Activated naive CD8-positive, alpha-beta T cell treated with anti-CD3 and anti-CD28 coated beads, Interleukin-2, amount 50 U/mL, for 24 hours (primary cell): ENCODE data around the gene HAND2.

Source experiments
- ATAC-seq: fragments of 150-1000 bp; cut with Tn5 transposase; one replicate; pipeline ENCODE4 v1.10.0; 2021
- DNase-seq: peaks from one replicate; pipeline ENCODE4 v3.0.0; 2021
- H3K27ac Mint-ChIP-seq: one replicate; pipeline ENCODE4 v1.8.0; 2021; ENCODE audit warnings: mild to moderate bottlenecking, mixed read lengths
- H3K27me3 Mint-ChIP-seq: one replicate; pipeline ENCODE4 v1.8.0; 2021; ENCODE audit warnings: mixed read lengths
- H3K36me3 Mint-ChIP-seq: one replicate; pipeline ENCODE4 v1.8.0; 2021; ENCODE audit warnings: low read depth, mixed read lengths
- H3K4me1 Mint-ChIP-seq: one replicate; pipeline ENCODE4 v1.8.0; 2021; ENCODE audit warnings: mixed read lengths
- H3K4me3 Mint-ChIP-seq: one replicate; pipeline ENCODE4 v1.8.0; 2021; ENCODE audit warnings: mild to moderate bottlenecking, moderate library complexity, mixed read lengths
- H3K9me3 Mint-ChIP-seq: one replicate; pipeline ENCODE4 v1.8.0; 2021; ENCODE audit warnings: mixed read lengths

HAND2 gene

DNA sequence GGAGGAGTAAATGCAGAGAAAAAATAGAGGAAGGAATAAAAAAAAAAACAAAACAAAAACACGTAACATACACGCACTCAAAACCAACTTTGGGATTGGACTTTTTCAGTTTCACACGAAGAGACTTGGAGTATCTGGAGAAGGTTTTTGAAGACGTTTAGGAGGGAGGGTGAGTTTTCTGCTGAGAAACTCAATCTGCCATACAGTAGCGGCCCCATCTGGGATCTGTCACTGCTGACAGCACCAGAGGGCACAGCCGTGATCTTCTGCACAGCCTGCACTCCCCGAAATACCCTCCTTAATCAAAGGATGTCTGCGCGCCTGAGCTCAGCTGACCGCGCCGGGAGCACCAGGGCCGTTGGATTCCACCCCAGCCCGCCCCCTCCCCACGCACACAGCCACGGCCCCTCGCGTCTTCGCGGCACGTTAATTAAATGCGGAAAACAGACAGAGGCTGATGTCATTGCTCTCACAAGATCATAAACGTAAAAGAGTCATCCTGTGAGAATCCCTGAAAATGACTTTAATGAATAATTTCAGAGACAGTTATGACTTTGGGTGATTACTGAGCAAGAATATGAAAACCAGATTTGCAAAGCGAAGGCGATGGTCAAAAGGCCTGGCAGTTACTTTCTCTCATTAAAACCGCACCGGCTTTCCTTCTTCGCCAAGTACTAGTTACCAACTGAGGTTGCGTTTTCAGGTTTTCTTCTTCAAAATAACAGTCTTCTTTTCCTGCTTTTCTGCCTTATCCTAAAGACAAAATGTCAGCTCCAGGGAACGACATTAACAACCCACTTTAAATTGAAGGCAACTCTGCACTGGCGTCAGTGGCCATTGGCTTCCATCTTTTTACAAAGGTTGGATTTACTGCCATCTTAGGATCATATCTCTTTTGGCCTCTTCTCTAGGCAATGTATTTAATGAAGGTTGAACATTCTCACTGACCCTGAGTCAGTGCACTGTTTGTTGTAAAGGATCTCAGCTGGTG is 10.6 kb downstream of the HAND2 start:
- ATAC-seq (no peak), DNase-seq (no peak)
- H3K27ac Mint-ChIP-seq, result no peak overlapping the region
- H3K4me1 Mint-ChIP-seq, result peaks cover 12% of the 10 kb centered on the region
- H3K27me3 Mint-ChIP-seq, result peaks cover 93% of the 10 kb centered on the region
- peaks cover 10% of the 10 kb centered on the region for H3K9me3 Mint-ChIP-seq
- no peak overlapping the region for H3K4me3 Mint-ChIP-seq
- peaks cover 8% of the 10 kb centered on the region for H3K36me3 Mint-ChIP-seq

DNA sequence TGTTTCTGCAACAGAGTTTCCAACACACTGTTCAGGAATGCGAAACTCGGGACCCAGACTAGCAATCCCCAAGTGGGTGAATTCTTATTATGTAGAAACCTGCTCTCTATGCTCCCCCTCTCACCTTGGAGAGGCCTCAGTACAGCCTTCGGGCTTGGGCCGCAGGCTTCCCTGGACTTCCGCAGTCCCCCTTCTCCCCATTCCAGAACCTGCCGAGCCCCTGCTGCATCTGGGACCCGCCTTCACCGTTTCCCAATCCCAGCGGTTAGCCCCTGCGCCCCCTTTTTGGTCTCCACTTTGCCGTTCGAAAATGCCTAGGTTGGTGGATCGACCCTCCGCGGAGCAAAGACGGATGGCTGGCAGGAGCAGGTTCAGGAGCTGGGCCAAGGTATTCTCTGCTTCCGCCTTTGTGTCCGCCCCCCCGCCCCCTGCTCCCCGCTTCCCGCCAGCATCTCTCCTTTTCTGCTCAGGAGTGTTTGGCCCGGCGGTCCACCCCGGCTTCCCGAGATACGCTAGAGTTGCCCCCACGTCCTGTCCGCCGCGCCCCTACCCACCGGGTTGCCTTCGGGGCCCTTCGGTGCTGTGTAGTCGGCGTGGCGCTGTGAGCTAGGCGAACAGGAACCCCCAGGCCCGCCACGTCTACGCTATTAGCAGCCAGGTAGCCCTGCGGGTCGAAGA is 11.5 kb downstream of the HAND2 start:
- DNase-seq (no peak), ATAC-seq (no peak)
- Mint-ChIP-seq H3K9me3 (peaks cover 10% of the 10 kb centered on the region), H3K4me1 (peaks cover 12% of the 10 kb centered on the region), H3K27me3 (peaks cover 92% of the 10 kb centered on the region), H3K27ac (no peak overlapping the region), H3K36me3 (peaks cover 7% of the 10 kb centered on the region), H3K4me3 (no peak overlapping the region)

DNA sequence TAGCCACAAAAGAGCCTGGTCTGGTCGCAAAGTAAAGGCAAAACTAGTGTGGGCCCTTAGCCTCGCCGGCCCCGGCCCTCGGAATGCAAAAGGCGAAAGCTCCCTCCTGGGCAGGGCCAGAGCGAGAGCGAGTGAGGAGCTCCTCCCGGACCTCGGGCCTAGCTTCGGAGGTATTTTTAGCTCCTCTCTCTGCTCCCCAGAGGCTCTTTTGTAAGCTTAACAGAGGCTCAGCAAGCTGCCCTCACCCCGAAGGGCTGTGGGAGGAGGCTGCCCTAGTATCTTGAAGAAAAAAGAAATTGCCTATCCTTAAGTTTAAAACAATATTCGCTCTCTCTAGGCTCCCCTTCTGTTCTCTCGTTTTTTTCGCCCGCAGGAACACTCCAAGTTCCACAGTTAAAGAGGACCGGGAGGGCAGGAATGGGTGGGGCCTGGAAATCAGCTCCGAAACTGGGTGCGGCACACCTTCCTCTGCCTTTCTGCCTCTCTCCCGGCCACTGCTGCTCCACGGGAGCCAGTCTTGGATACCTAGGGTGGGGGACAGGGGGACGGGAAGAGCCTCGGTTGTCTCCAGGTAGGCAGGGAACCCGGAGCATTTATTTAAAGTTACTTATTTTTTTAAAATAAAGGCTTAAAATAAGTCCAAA is 12.1 kb downstream of the HAND2 start:
- Mint-ChIP-seq H3K27ac (no peak overlapping the region), H3K36me3 (peaks cover 4% of the 10 kb centered on the region), H3K4me3 (no peak overlapping the region), H3K4me1 (peaks cover 11% of the 10 kb centered on the region), H3K27me3 (peaks cover 91% of the 10 kb centered on the region), H3K9me3 (peaks cover 10% of the 10 kb centered on the region)
- ATAC-seq (no peak), DNase-seq (no peak)

GRCh38 chr4:173516621-173517524 is 13.2 kb downstream of the HAND2 start:
- Mint-ChIP-seq H3K27ac (no peak overlapping the region), H3K4me3 (no peak overlapping the region), H3K36me3 (peaks cover 4% of the 10 kb centered on the region), H3K4me1 (peaks cover 7% of the 10 kb centered on the region), H3K27me3 (peaks cover 91% of the 10 kb centered on the region), H3K9me3 (peaks cover 10% of the 10 kb centered on the region)
- DNase-seq (no peak), ATAC-seq (no peak)

DNA sequence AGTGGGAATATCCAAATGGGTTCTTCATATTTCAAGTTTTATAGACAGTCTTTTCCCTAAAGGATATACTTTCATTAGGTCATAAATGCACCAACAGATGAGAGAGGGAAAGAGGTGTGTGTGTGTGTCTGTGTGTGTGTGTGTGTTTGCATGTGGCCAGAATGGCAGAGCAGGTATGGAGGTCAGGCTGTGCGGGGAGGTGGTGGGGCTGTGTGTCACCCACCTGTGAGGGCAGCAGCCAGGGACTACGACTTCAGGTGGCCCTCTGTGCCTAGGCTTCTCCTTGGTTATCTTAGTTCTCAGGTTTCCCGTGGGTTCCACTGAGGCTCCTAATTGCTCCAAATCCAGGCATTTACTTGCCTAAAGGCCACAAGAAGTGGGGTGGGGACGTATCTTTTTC is 14.6 kb downstream of the HAND2 start:
- ATAC-seq, result no peak
- no peak for DNase-seq
- peaks cover 90% of the 10 kb centered on the region for H3K27me3 Mint-ChIP-seq
- H3K27ac Mint-ChIP-seq, result no peak overlapping the region
- H3K4me3 Mint-ChIP-seq, result no peak overlapping the region
- peaks cover 7% of the 10 kb centered on the region for H3K4me1 Mint-ChIP-seq
- H3K36me3 Mint-ChIP-seq, result peaks cover 8% of the 10 kb centered on the region
- peaks cover 5% of the 10 kb centered on the region for H3K9me3 Mint-ChIP-seq

DNA sequence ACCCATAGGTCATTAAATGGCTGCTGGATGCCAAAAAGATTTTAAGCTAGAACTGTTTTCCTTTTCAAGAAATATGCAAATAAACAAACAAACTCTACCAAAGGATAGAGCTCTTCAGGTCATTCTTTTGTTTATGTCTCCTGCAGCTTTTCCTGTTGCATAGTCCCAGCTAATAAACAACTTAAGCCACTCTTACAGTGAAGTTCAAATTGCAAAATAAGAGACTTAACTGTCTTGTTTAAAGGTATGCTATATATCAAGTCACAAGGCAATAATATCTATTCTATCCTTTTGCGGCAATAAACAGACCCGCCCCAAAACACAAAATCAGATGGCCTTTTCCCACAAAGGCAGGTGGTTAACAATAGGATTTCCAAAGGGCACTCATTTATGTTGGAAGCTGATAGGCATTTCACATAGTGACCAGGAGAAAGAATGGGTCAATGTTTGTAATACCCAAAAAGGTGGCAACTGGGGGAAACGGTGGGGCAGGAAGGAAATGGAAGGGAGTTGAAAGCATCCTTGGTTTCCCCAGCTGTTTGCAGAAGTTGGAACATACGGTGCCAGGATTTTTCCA is 15.3 kb downstream of the HAND2 start:
- Mint-ChIP-seq H3K27ac (no peak overlapping the region), H3K9me3 (peaks cover 5% of the 10 kb centered on the region)
- ATAC-seq, result no peak

DNA sequence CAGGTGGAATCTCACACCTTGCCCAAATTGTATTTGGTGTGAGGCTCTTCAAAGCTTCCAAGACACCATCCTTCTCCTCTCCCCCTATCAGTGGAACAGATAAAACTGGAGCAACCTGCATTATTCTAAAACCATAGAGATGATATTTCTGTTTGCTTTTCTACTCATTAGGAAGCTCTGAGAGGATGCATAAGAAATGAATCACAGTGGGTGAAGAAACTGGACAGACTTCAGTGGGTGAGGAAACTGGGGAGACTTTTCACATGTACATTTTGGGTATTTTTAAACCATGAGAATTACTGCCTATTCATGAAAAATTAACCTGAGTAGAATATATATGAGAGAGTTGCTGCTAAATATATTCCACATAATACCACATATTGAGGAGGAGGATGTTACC is 16.4 kb downstream of the HAND2 start:
- Mint-ChIP-seq H3K27me3 (peaks cover 87% of the 10 kb centered on the region), H3K4me1 (peaks cover 10% of the 10 kb centered on the region), H3K4me3 (no peak overlapping the region), H3K9me3 (peaks cover 5% of the 10 kb centered on the region), H3K36me3 (peaks cover 6% of the 10 kb centered on the region), H3K27ac (no peak overlapping the region)
- ATAC-seq, result no peak
- no peak for DNase-seq

More for the DNA sequence above, 15.3 kb downstream of the HAND2 start:
- DNase-seq, result no peak
- Mint-ChIP-seq H3K27me3 (peaks cover 89% of the 10 kb centered on the region), H3K4me3 (no peak overlapping the region), H3K4me1 (peaks cover 8% of the 10 kb centered on the region), H3K36me3 (peaks cover 8% of the 10 kb centered on the region)

GRCh38 chr4:173511787-173512361 is 18.2 kb downstream of the HAND2 start:
- Mint-ChIP-seq H3K27me3 (peaks cover 89% of the 10 kb centered on the region), H3K36me3 (peaks cover 12% of the 10 kb centered on the region), H3K4me1 (peaks cover 26% of the 10 kb centered on the region), H3K4me3 (no peak overlapping the region), H3K27ac (no peak overlapping the region), H3K9me3 (peaks cover 11% of the 10 kb centered on the region)
- ATAC-seq, result no peak
- DNase-seq, result no peak

GRCh38 chr4:173509036-173510001 is 20.7 kb downstream of the HAND2 start:
- DNase-seq, result no peak
- Mint-ChIP-seq H3K27ac (no peak overlapping the region), H3K4me3 (peak overlapping the region; percentile 68), H3K9me3 (peaks cover 5% of the 10 kb centered on the region), H3K27me3 (peaks cover 88% of the 10 kb centered on the region), H3K36me3 (peaks cover 10% of the 10 kb centered on the region), H3K4me1 (peaks cover 29% of the 10 kb centered on the region)
- peak; percentile 44 for ATAC-seq

GRCh38 chr4:173508386-173509035 is 21.5 kb downstream of the HAND2 start:
- peaks cover 29% of the 10 kb centered on the region for H3K4me1 Mint-ChIP-seq
- H3K4me3 Mint-ChIP-seq, result peak overlapping the region; percentile 68
- no peak for ATAC-seq
- H3K9me3 Mint-ChIP-seq, result peaks cover 5% of the 10 kb centered on the region
- H3K36me3 Mint-ChIP-seq, result peaks cover 10% of the 10 kb centered on the region
- no peak overlapping the region for H3K27ac Mint-ChIP-seq
- DNase-seq, result no peak
- H3K27me3 Mint-ChIP-seq, result peaks cover 90% of the 10 kb centered on the region

DNA sequence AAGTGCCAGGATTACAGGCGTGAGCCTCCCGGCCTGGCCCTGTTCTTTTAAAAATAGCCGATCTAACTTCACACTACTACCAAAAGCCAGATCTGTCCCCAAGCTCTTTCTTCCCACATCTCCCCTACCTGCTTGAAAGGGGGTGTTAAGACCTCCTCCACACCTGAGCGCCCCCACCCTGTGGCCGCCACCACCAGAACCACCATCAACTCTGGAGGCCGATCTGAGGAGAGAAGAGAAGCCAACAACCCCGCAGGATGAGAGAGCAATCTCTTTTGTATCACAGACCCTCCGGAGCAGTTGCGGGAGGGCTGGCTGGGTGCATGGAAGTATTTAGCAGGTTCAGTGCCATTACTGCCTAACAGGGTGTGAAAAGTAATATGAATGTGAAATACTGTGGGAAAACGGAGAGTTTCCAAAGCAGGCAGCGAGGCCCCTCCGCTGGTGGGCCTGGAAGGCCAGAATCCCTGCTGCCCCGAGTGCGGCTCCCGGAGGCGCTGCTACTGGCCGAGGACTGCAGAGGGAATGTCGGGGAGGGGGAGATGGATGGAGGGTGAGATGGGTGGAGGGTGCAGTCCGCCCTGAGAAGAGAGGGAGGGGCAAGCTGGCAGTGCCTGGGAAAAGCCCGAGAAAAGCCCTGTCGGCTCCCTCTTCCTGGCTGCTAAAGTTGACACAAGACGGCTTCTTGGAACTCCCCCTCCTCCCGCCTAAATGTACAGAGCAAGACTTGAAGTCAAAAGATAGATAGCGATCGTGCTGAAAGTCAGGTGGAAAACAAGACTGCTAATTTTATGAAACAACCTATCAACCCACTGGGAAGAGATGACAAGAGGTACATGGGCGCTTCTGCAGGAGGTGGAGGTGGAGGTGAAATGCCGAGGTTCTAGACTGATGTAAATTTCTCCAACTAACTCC is 22.3 kb downstream of the HAND2 start:
- Mint-ChIP-seq H3K9me3 (peaks cover 5% of the 10 kb centered on the region), H3K4me3 (peak overlapping the region; percentile 68), H3K27ac (no peak overlapping the region), H3K27me3 (peaks cover 92% of the 10 kb centered on the region), H3K36me3 (peaks cover 10% of the 10 kb centered on the region), H3K4me1 (peaks cover 29% of the 10 kb centered on the region)
- DNase-seq (no peak), ATAC-seq (no peak)
